ENCODE measurements around the gene ZDHHC7.
A peak's percentile ranks its signal among the peaks of the same experiment; 100 is the strongest.
"Not testable (repeated sequence)": the region's sequence is repeated elsewhere in the genome, so short reads cannot be mapped to it uniquely, and the experiment has no call there.

ZDHHC7 gene

GRCh38 chr16:84938616-84939015 is 72.7 kb downstream of the ZDHHC7 start:
- not testable (repeated sequence) for DNase-seq (ENCODE audit: low read depth)

GRCh38 chr16:84937196-84938005 is 73.9 kb downstream of the ZDHHC7 start:
- DNase-seq (ENCODE audit: low read depth), result no peak

GRCh38 chr16:84933774-84934631 is 77.3 kb downstream of the ZDHHC7 start:
- no peak for DNase-seq (ENCODE audit: low read depth)

- no peak for DNase-seq (ENCODE audit: low read depth)
These were observed 78.7 kb downstream of the ZDHHC7 start for GRCh38 chr16:84932681-84933080.

- no peak for DNase-seq (ENCODE audit: low read depth)
These were observed 79.8 kb downstream of the ZDHHC7 start for GRCh38 chr16:84931506-84931905.

GRCh38 chr16:84931107-84931494 is 80.2 kb downstream of the ZDHHC7 start:
- DNase-seq (ENCODE audit: low read depth), result no peak

GRCh38 chr16:84930298-84931106 is 80.8 kb downstream of the ZDHHC7 start:
- no peak for DNase-seq (ENCODE audit: low read depth)

GRCh38 chr16:84929421-84930297 is 81.7 kb downstream of the ZDHHC7 start:
- DNase-seq (ENCODE audit: low read depth), result no peak

- no peak for DNase-seq (ENCODE audit: low read depth)
These were observed 82.5 kb downstream of the ZDHHC7 start for GRCh38 chr16:84928679-84929420.

- DNase-seq (ENCODE audit: low read depth), result no peak
These were observed 83.4 kb downstream of the ZDHHC7 start for GRCh38 chr16:84927621-84928591.

- DNase-seq (ENCODE audit: low read depth), result no peak
These were observed 84.9 kb downstream of the ZDHHC7 start for GRCh38 chr16:84926462-84926861.

- DNase-seq (ENCODE audit: low read depth), result no peak
These were observed 85.5 kb downstream of the ZDHHC7 start for GRCh38 chr16:84925773-84926372.

- peak; percentile 58 for DNase-seq (ENCODE audit: low read depth)
These were observed 86.1 kb downstream of the ZDHHC7 start for GRCh38 chr16:84925092-84925772.

GRCh38 chr16:84924331-84925091 is 86.8 kb downstream of the ZDHHC7 start:
- no peak for DNase-seq (ENCODE audit: low read depth)
